SK-N-MC (cell line): ENCODE measurements around the gene MED29.

Experiments used
- EZH2 ChIP-seq: fragments of 200-600 bp; sonication (generic); IDR thresholded peaks from one replicate; pipeline ENCODE4 v1.6.1; 2017; ENCODE audit warnings: antibody characterized with exemption
- FOXP2 ChIP-seq: optimal IDR thresholded peaks from 2 replicates; pipeline ENCODE3; 2011; ENCODE audit warnings: mild to moderate bottlenecking, moderate library complexity; ENCODE audit not compliant: insufficient read depth; ENCODE audit errors: extremely low read length, control extremely low read depth
- POLR2AphosphoS5 ChIP-seq: IDR thresholded peaks from 2 replicates; pipeline ENCODE4 v1.6.1; 2012; ENCODE audit warnings: mild to moderate bottlenecking, low read depth, low read length, borderline replicate concordance

GRCh38 chr19:39352381-39353255, 38.6 kb upstream of the MED29 start:
- no peak for TF ChIP-seq POLR2AphosphoS5
- no peak for TF ChIP-seq EZH2
- TF ChIP-seq FOXP2 = no peak
